ENCODE measurements around the gene MGARP. TPM values are rescaled to one million over a fixed set of nuclear protein-coding genes. Genes with fewer than 3 reads are reported as not detected.

The MGARP gene
- total and polyA plus RNA-seq, 9 of the 15 experiments (the other 6 are each of a cell fraction or from before 2014, with no cell fraction given), result 0.11 to 0.45 (median 0.23) TPM; not detected in 4

DNA sequence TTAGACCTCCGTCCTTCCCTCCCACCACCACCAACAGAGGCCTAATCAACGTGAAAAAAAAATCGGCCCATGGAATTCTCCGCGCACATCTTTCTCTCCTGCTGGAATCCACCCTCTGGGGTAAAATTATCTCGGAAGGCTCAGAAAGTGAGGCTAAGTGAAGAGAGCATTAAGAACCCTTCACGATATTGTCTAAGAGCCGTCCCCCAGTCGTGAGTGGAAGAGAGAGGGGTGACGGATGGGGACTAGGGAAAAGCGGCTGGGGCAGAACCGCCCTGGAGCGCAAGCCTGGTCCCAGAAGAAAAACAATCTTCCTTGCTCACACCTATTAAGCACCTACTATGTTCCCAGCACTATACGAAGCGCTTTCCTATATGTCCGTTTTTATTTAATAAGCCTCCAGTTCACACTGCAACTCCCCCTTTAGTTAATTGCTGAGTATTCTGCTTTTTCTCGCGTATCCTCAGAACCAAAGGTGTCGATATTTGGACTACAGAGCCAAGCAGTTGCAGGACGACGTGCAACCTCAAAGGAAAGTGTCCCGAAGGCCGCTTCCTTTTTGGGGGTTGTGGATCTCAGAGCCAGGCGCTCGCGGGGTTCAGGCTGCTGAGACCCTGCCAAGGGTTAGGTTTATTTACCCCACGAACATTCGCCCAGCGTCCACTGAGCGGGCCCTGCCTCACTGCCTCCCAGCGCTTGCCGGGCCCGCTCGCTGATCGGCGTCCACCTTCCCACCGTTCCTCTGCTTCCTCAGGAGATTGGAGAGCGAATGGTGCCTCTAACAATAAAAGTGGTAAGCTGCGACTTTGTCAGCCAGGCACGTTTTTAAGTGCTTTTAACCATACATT lies 889 bp downstream of the MGARP start:
- Histone ChIP-seq H3K9me3 (replicated peaks; ENCODE audit: control insufficient read depth, insufficient read depth, low read depth, low read length) (no peaks in the 10 kb centered on the region), H3K79me2 (ENCODE audit: control insufficient read depth, insufficient read depth, low read length) (no peaks in the 10 kb centered on the region), H3K4me1 (replicated peaks in 1 of 2; ENCODE audit: control insufficient read depth in 2 of 2, insufficient read depth in 2 of 2, low read length in 2 of 2) (no peaks in the 10 kb centered on the region; a peak in 1 of 5 replicates), H3K9ac (ENCODE audit: insufficient read depth in 1 of 2, low read depth in 2 of 2, low read length in 2 of 2) (no peak overlapping the region), H3K36me3 (ENCODE audit: control insufficient read depth, insufficient read depth, low read length) (no peaks in the 10 kb centered on the region), H3K27me3 (ENCODE audit: control insufficient read depth in 2 of 2, insufficient read depth in 2 of 2, low read length in 2 of 2) (no peaks in the 10 kb centered on the region), H3K4me3 (no peak overlapping the region), H4K20me1 (replicated peaks; ENCODE audit: control insufficient read depth, insufficient read depth, low read length) (no peaks in the 10 kb centered on the region), H2AFZ (ENCODE audit: low read depth, low read length) (no peak overlapping the region), H3K27ac (ENCODE audit: extremely low read depth, low read depth, low read length) (no peak overlapping the region), H3K4me2 (ENCODE audit: insufficient read depth, low read length) (no peak overlapping the region), H3K9me1 (ENCODE audit: control insufficient read depth, insufficient read depth, low read length) (no peaks in the 10 kb centered on the region)
- BruUV-seq (replicated peaks), result no TSS peak
- no peak for DNase-seq (ENCODE audit: extremely low read depth in 1 of 4, low spot score in 3 of 4)
- FAIRE-seq, result no peak
- in situ Hi-C loops (cut with MboI), result no loop called here
- ATAC-seq, result no peak
- ChIA-PET POLR2A (no interaction called here), CTCF (ENCODE audit: low intra/inter-chr PET ratio) (no interaction called here)
- 81% methylated on average over 33 of the region's 40 CpGs for WGBS (ENCODE audit: insufficient coverage, low coverage, missing lambda C conversion rate)
- intact Hi-C loops (cut with micrococcal nuclease), result no loop called here
- TF ChIP-seq SAP30 (IDR thresholded peaks at IDR 0.05; ENCODE audit: borderline replicate concordance, insufficient read depth, low read depth, low read length, poor library complexity, severe bottlenecking) (no peak), POLR3G (IDR thresholded peaks at IDR 0.05; ENCODE audit: extremely low read depth, insufficient read length, insufficient replicate concordance) (no peak)

DNA sequence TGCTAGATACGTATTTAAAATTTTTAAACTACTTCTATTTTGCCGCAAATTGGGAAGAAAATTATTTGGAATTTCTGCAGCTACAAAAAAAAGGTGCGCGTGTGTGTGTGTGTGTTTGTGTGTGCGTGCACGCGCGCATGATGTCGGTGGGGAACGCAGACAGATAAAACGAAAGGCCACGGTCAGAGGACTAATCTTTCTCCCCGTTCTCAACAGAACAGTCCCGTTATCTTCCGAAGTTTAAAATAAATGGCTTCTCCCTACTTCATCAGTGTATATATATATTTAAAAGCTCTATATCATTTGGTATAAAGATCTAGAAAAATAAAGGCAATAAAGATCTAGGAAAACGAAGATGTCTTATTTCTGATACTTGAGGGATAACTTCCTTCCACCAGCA lies 1.5 kb downstream of the MGARP start:
- Histone ChIP-seq H3K4me1 (replicated peaks in 1 of 2; ENCODE audit: control insufficient read depth in 2 of 2, insufficient read depth in 2 of 2, low read length in 2 of 2) (no peaks in the 10 kb centered on the region; a peak in 1 of 5 replicates), H4K20me1 (replicated peaks; ENCODE audit: control insufficient read depth, insufficient read depth, low read length) (no peaks in the 10 kb centered on the region), H3K36me3 (ENCODE audit: control insufficient read depth, insufficient read depth, low read length) (no peaks in the 10 kb centered on the region), H3K27me3 (ENCODE audit: control insufficient read depth in 2 of 2, insufficient read depth in 2 of 2, low read length in 2 of 2) (no peaks in the 10 kb centered on the region), H3K79me2 (ENCODE audit: control insufficient read depth, insufficient read depth, low read length) (no peaks in the 10 kb centered on the region), H3K4me3 (no peak overlapping the region), H3K9ac (ENCODE audit: insufficient read depth in 1 of 2, low read depth in 2 of 2, low read length in 2 of 2) (no peak overlapping the region), H3K9me3 (replicated peaks; ENCODE audit: control insufficient read depth, insufficient read depth, low read depth, low read length) (no peaks in the 10 kb centered on the region), H2AFZ (ENCODE audit: low read depth, low read length) (no peak overlapping the region), H3K4me2 (ENCODE audit: insufficient read depth, low read length) (no peak overlapping the region), H3K27ac (ENCODE audit: extremely low read depth, low read depth, low read length) (no peak overlapping the region), H3K9me1 (ENCODE audit: control insufficient read depth, insufficient read depth, low read length) (no peaks in the 10 kb centered on the region)
- DNase-seq (ENCODE audit: extremely low read depth in 1 of 4, low spot score in 3 of 4), result no peak
- no peak for ATAC-seq
- ChIA-PET CTCF (ENCODE audit: low intra/inter-chr PET ratio) (no interaction called here), POLR2A (no interaction called here)
- FAIRE-seq, result no peak
- no TSS peak for BruUV-seq (replicated peaks)
- WGBS (ENCODE audit: insufficient coverage, low coverage, missing lambda C conversion rate), result 90% methylated on average over 15 of the region's 16 CpGs
- in situ Hi-C loops (cut with MboI), result no loop called here
- intact Hi-C loops (cut with micrococcal nuclease), result no loop called here
- TF ChIP-seq CHCHD3 (CRISPR knock-in tag; IDR thresholded peaks at IDR 0.05), result no peak
- TF ChIP-seq ZNF445 (CRISPR knock-in tag; IDR thresholded peaks at IDR 0.05; ENCODE audit: low read depth), result no peak
- no peak for TF ChIP-seq ZNF140 (CRISPR knock-in tag; IDR thresholded peaks at IDR 0.05)
- no peak for TF ChIP-seq MTA3 (IDR thresholded peaks at IDR 0.05; ENCODE audit: borderline replicate concordance)
- TF ChIP-seq ZC3H4 (CRISPR knock-in tag; IDR thresholded peaks at IDR 0.05; ENCODE audit: borderline replicate concordance), result no peak
- no peak for TF ChIP-seq ZNF696 (CRISPR knock-in tag; conservative IDR thresholded peaks at IDR 0.05)
- no peak for TF ChIP-seq SREBF2 (CRISPR knock-in tag; IDR thresholded peaks at IDR 0.05)
- no peak for TF ChIP-seq ZNF23 (CRISPR knock-in tag; IDR thresholded peaks at IDR 0.05)
- no peak for TF ChIP-seq ZSCAN32 (CRISPR knock-in tag; IDR thresholded peaks at IDR 0.05)
- no peak for TF ChIP-seq RBM25 (IDR thresholded peaks at IDR 0.05; ENCODE audit: low read depth, low read length, severe bottlenecking)
- no peak for TF ChIP-seq ELF1 (tag; IDR thresholded peaks at IDR 0.05)
- no peak for TF ChIP-seq SOX6 (IDR thresholded peaks at IDR 0.05)
- TF ChIP-seq CCNT2 (IDR thresholded peaks at IDR 0.05; ENCODE audit: borderline replicate concordance, extremely low read depth, insufficient read length, low read depth, low read length), result no peak
- TF ChIP-seq, protein P1, sequence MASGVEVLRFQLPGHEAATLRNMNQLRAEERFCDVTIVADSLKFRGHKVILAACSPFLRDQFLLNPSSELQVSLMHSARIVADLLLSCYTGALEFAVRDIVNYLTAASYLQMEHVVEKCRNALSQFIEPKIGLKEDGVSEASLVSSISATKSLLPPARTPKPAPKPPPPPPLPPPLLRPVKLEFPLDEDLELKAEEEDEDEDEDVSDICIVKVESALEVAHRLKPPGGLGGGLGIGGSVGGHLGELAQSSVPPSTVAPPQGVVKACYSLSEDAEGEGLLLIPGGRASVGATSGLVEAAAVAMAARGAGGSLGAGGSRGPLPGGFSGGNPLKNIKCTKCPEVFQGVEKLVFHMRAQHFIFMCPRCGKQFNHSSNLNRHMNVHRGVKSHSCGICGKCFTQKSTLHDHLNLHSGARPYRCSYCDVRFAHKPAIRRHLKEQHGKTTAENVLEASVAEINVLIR (CRISPR knock-in tag; IDR thresholded peaks at IDR 0.05), result no peak

All from K562 (cell line).